ENCODE data around the gene SAPCD2. TPM values are rescaled to one million over a fixed set of nuclear protein-coding genes. Genes with fewer than 3 reads are reported as not detected.

SAPCD2 gene
- polyA plus RNA-seq, 1 donor from 2014 or later = 0.22 TPM

- Histone ChIP-seq H3K4me2 (ENCODE audit: low read length) (no peak overlapping the region), H3K9me3 (ENCODE audit: low read length) (no peaks in the 10 kb centered on the region), H3K79me2 (replicated peaks; ENCODE audit: insufficient read depth, low read length) (no peaks in the 10 kb centered on the region), H3K9me2 (ENCODE audit: insufficient read depth, low read length) (no peaks in the 10 kb centered on the region), H3F3A (ENCODE audit: insufficient read depth, low read length, poor library complexity, severe bottlenecking) (no peaks in the 10 kb centered on the region), H3K9ac (ENCODE audit: low read length) (no peak overlapping the region), H3K4me3 (ENCODE audit: low read length) (no peak overlapping the region), H3K27ac (ENCODE audit: low read length) (no peak overlapping the region), H4K20me1 (ENCODE audit: insufficient read depth) (no peaks in the 10 kb centered on the region), H3K27me3 (ENCODE audit: insufficient read depth, low read depth, low read length) (peaks cover 31% of the 10 kb centered on the region), H2AFZ (ENCODE audit: low read depth, low read length) (no peak overlapping the region), H3K36me3 (ENCODE audit: insufficient read depth, low read length) (no peaks in the 10 kb centered on the region)
- no peak for TF ChIP-seq RAD21 (conservative IDR thresholded peaks at IDR 0.05)
- no peak for TF ChIP-seq SMC3 (conservative IDR thresholded peaks at IDR 0.05; ENCODE audit: poor library complexity)
- no peak for TF ChIP-seq EP300 (conservative IDR thresholded peaks at IDR 0.05; ENCODE audit: poor library complexity, severe bottlenecking)
- TF ChIP-seq MXI1 (conservative IDR thresholded peaks at IDR 0.05; ENCODE audit: poor library complexity, severe bottlenecking) = no peak
- no peak for TF ChIP-seq EZH2 (IDR thresholded peaks at IDR 0.05; ENCODE audit: borderline replicate concordance, insufficient read depth, low read length, poor library complexity, severe bottlenecking)
- TF ChIP-seq TAF1 (IDR thresholded peaks at IDR 0.05; ENCODE audit: low read depth) = no peak
- TF ChIP-seq CTCF (IDR thresholded peaks at IDR 0.05; ENCODE audit: poor library complexity, severe bottlenecking) = no peak
- no peak for TF ChIP-seq POLR2AphosphoS5 (IDR thresholded peaks at IDR 0.05)
- TF ChIP-seq REST (IDR thresholded peaks at IDR 0.05; ENCODE audit: borderline replicate concordance) = no peak
These were observed 12.8 kb downstream of the SAPCD2 start for GRCh38 chr9:137057545-137057944.

- Histone ChIP-seq H3K79me2 (replicated peaks; ENCODE audit: insufficient read depth, low read length) (no peaks in the 10 kb centered on the region), H3K27ac (ENCODE audit: low read length) (no peak overlapping the region), H3K27me3 (ENCODE audit: insufficient read depth, low read depth, low read length) (peaks cover 38% of the 10 kb centered on the region), H3K4me3 (ENCODE audit: low read length) (no peak overlapping the region), H3F3A (ENCODE audit: insufficient read depth, low read length, poor library complexity, severe bottlenecking) (no peaks in the 10 kb centered on the region), H3K9me3 (ENCODE audit: low read length) (no peaks in the 10 kb centered on the region), H3K9me2 (ENCODE audit: insufficient read depth, low read length) (no peaks in the 10 kb centered on the region), H4K20me1 (ENCODE audit: insufficient read depth) (no peaks in the 10 kb centered on the region), H3K9ac (ENCODE audit: low read length) (no peak overlapping the region), H3K36me3 (ENCODE audit: insufficient read depth, low read length) (no peaks in the 10 kb centered on the region), H3K4me2 (ENCODE audit: low read length) (no peak overlapping the region), H2AFZ (ENCODE audit: low read depth, low read length) (no peak overlapping the region)
- TF ChIP-seq POLR2AphosphoS5 (IDR thresholded peaks at IDR 0.05) (no peak), MXI1 (conservative IDR thresholded peaks at IDR 0.05; ENCODE audit: poor library complexity, severe bottlenecking) (no peak), SMC3 (conservative IDR thresholded peaks at IDR 0.05; ENCODE audit: poor library complexity) (no peak), RAD21 (conservative IDR thresholded peaks at IDR 0.05) (no peak), REST (IDR thresholded peaks at IDR 0.05; ENCODE audit: borderline replicate concordance) (no peak), CTCF (IDR thresholded peaks at IDR 0.05; ENCODE audit: poor library complexity, severe bottlenecking) (no peak), EP300 (conservative IDR thresholded peaks at IDR 0.05; ENCODE audit: poor library complexity, severe bottlenecking) (no peak), EZH2 (IDR thresholded peaks at IDR 0.05; ENCODE audit: borderline replicate concordance, insufficient read depth, low read length, poor library complexity, severe bottlenecking) (no peak), TAF1 (IDR thresholded peaks at IDR 0.05; ENCODE audit: low read depth) (no peak)
These were observed 13.5 kb downstream of the SAPCD2 start for GRCh38 chr9:137056739-137057415.
